GM18511 (cell line): Measurements from ENCODE around the gene PDZRN4.

Source experiments
- ATAC-seq: cut with Tn5 transposase; IDR thresholded peaks from one replicate; pipeline ENCODE4 v1.9.1; 2021; ENCODE audit warnings: mild to moderate bottlenecking, moderate library complexity; ENCODE audit not compliant: unreplicated experiment

PDZRN4 gene

DNA sequence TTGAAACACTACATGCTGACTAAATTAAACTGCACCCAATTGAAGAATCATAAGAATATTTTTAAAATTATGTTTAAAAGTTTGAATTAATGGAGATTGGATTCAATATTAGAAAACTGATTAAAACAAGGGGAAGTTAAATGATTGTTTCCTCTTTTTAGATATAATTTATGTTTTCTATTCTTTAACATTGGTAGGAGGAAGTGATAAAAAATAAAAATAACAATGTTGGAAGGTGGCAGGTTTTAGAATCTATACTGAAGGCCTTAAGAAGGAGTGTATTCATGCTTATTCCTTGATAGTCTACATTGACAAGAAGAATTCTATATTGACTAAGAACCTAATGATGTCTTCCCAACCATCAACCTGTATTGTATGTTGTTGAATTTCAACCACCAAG, 168.1 kb downstream of the PDZRN4 start:
- ATAC-seq = no peak

DNA sequence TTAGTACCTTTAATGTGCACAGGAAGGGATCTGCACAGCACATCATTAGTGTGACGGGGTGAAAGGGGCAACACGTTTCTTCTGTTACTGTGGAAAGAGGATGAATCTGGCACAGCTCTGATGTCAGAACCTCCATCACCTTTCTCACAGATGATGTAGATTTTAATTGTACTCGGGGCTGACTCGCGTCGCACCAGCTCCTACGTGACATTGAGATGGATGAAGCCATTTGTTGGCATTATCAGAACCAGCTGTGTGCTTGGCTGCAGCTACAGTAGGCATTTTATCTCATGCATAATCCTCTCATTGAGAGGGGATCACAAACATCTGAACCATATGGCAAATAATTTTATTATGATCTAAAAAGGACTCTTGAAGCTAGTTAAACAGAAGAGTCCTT, 173.6 kb downstream of the PDZRN4 start:
- ATAC-seq = no peak

DNA sequence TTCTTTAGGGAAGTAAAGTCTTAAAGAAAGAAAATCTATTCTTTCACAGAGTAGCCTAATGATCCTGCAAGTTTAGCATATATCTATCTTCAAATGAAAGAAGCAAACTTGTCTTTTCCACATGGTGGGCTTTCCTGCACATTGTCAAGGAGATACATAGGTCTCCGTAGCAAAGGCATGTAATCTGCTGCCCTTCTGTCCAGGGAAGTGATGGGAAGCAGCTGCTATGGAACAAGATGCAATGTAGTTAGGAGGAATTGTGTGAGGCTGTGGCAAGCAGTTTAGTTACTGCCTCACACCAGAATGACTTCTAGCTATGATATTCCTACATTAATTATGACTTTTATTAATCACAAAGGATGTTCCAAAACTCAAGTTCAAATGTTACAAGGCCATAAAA, 174.4 kb downstream of the PDZRN4 start:
- ATAC-seq = no peak

DNA sequence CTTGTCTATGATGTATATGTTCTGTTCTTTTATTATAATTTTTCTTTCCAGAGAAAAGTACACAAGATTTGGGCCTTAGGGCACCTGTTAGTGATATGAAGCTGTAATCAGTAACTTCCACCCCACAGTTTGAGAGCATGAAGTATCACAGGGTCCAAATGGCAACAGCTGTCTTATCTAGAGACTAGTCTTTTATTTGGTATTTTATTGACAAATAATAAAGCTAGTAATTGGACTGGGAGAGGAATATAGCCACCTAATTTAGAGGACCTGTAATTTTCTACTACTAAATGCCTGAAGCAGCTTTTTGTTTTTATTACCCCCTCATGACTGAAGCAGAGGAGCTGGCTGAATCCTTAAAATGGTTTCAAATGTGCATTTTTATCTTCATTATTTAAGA, 174.8 kb downstream of the PDZRN4 start:
- no peak for ATAC-seq

DNA sequence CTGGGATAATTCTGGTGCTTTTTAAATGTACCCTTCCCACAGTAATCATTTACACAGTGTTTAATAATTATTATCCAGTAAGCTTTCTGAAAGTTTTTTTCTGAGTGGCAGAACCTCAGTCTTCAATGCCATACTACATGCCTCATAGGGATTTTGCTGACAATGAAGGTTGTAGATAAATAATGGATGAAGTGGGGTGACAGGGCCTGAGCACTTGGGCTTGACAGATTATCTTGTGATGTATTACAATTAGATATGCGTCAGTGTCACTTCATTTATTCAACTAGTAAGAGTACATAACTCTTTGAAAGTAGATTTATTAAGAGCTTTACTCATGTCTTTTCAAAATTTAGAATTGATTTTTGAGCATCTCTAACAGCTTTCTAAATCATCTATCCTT, 176.1 kb downstream of the PDZRN4 start:
- no peak for ATAC-seq

DNA sequence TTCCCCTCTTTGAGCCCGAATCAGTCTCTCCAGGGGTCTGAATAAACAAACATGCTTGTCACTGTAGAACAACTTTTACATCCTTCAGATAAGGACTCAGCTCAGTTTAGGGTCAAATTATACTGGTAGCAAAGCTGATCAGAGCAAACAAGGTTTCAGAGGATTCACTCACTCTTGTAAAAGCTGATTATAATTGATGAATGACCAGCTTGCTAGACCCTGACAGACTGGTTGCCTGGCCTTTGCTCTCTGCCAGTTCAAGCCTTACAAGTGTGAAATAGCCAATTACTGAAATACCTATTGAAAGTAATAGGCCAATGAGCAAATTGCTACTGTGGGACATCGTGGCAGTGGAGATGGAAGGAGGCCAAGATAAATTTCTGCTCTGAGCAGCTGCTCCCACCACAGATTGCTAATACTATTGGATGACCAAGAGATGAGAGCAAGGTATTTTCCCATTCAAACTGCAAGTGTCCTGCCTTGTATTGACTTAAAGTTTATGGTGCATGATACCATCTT, 177.6 kb downstream of the PDZRN4 start:
- ATAC-seq = no peak

DNA sequence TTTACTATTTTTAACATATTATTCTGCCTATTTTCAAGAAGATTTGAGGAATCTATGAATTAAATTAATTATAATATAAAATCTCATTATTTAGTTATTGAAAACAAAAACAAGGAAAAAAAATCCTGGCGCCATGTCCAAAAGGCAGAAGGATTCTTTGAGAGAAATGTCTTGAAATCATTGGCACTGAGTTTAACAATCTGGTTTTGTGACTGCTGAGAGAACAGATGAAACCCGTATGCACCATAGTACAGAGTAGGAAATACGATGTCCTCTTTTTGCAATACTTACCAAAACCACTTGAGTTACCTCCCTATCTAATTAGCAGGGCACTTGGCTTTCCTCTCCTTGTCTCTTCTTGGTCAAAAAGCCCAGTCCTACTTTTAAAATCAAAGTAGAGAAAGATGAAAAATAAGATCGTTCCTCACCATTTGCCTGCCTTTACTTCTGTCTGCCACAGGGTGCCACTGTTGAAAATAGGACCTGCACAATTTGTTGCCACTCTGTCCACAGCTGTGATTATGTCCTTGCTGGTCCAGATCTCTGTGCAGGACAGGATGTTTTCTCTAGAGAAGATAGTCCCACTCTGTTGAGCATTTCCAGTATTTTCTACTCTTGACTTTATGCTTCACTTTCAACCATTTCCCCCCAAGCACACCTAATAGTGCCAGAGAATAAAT, 179.7 kb downstream of the PDZRN4 start:
- no peak for ATAC-seq

DNA sequence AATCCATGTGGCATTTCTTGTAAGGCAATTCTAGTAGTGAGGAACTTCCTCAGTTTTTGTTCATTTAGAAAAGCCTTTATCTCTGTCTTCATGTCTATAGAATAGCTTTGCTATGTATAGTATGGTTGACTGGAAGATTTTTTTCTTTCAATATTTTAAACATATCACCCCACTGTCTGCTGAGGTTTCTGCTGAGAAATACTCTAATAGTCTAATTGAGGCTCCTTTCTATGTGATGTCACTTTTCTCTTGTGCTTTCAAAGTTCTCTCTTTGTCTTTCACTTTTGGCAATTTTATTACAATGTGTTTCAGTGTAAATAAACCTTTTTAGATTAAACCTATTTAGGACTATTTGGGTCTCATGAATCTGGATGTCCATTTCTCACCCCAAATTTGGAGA, 192.8 kb downstream of the PDZRN4 start:
- ATAC-seq = no peak

DNA sequence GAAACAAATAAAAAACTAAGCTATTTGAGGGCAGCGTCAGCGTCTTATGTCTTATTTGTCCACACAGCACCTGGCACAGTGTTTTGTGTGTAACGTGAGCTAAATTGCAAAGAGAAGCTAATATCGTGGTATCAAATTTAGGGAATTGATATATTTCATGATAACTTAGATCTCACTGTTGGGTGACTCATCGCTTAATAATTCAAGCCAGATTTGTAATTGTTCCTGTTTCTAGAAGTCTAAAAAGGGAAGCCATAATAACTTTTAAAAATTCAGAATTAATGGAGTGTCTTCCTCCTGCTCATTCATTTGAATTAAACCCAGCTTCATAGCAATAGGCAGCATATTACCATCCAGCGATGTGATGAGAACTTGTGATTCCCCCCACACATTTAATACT, 214.7 kb downstream of the PDZRN4 start:
- no peak for ATAC-seq

DNA sequence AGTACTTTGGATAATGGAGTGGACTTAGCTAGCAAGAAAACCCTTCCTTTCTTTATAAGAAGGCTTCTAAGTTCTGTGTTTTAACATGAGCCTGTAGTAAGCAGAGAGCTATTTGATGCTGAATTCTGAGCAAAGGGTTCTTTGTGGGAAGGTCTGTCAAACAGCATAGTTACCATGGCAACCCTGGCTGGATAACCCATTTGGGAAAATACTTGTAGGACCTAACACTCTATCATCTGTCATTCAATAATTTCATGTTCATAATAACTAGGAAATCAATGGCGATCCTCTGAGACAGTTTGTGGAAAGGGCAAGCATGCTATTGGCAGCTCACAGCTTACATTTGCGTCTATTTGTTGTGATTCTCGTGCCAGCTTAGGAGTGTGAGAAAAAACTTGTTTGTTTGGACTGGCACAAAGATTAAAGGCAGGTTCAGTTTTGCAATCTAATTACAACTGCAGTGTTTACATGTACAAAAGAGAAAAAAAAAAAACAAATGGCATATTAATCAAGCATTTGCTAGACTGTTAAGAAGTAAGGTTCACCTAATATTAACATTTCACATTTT, 219.2 kb downstream of the PDZRN4 start:
- no peak for ATAC-seq

DNA sequence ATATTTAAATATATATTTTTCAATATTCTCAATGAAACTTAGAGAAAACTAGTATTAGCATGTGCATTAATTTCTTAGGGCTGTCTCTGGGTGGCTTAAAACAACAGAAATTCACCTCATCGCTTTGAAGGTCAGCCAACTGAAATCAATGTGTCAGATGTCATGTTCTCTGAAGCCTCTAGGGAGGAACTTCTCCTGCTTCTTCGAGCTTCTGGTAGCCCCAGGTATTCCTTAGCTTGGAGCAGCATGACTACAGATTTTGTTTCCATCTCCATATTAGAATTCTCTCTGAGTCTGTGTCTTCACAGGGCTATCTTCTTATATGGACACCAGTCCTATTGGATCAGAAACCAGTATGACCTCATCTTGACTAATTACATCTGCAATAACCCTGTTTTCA, 221.5 kb downstream of the PDZRN4 start:
- ATAC-seq = no peak

DNA sequence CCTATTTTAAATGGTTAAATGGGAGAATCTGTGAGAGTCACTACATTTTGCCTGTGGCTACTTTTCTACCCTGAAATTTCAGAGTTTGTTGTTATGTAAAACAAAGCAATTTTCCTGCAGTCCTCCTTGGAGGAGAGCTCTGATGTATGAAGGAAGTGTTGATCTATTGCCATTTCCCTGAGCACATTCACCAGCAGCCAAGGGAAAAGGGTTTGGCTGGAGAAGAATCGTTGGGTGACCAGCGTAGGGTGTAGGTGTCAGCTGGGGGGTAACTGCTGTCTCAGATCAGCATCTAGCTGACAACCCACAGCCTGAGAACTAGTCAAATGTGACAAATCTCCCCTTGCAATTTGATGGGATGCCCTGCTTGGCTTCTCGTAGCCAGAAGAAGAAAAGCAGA, 230.5 kb downstream of the PDZRN4 start:
- ATAC-seq = no peak

DNA sequence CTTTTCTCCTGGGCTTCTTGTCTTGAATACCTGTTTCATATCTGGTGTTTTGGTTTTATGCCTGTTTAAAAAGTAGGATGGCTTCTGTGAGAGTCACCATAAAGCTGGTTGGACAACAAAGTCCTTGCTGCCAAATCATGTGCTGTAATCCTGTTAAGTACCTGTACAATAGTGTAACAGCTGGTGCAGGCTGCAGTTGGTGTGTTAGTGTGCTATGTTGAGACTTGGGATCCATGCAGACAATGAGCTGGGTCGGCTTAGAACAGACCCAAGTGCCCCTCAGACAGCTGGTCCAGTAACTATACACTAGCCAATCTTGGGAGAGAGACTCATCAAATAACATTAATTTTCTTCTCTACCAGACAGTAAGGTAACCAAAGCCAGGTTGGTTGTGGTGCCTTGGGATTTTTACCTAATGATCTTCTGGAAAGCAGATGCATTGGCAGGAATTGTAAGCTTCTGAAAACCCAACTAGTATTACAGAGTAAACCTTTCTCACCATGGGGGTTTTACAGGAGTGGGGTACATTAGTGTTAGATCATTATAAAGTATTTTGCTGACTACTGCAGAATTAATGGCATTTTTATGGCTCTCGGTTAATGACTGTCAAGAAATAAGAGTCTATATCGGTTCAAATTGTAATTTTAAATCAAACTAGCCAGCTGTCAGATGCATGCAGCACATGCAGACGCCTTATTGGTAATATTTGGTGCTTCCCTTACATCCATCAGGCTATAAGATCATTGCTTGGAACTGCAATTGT, 231.2 kb downstream of the PDZRN4 start:
- no peak for ATAC-seq

DNA sequence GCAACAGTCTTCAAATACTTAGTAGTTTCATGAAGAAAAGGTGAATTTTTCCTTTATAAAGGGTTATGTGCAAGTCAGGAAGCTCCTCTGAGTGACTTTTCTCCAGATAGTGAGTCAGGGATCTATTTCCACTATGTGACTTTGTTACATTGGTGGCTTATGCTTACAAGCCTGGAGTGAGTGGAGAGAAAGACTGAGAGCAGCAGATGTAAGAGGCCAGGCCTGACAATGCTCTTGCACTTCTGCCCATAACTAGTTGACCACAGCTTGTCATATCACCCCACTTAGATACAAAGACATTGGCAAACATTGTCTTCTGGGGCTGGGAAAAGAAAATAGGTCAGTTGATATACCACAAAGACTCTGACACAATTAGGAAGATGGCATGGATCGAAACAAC, 236.5 kb downstream of the PDZRN4 start:
- ATAC-seq = no peak

DNA sequence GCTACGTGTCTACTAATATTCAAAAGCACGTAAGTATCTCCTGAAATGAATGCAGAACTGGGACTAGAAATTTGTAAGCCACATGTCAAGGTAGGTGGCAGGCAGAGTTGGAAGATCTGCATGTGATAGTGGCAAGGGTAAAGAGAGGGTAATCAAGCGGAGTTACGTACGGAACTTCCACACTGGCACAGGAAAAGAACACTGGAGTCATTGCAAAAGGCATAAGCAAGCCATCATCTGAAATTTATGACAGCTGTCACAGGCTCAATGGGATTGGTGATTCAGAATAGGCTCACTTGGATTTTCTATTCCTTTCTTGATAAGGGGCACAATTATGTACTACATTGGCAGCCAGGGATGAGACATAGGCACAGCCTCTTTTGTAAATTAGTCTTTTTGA, 245.3 kb downstream of the PDZRN4 start:
- ATAC-seq = no peak

DNA sequence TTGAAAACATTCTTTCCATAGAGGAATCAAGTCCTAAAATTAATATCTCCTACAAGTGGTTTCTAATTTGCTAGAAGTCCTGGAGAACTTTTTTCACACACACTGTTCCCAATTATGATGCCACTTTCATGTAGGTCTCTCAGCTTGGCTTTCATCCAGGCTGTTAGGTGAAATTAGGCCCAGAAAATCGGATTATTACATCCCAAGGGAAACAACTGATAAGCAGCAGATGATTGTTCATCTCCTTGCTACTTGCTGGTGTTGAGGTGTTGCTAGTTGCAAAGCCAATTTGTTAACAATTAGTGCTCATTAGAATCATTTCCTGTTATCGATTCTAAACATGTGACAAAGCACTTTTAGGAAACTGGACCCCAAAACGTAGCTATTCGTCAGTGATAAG, 248.0 kb downstream of the PDZRN4 start:
- no peak for ATAC-seq

DNA sequence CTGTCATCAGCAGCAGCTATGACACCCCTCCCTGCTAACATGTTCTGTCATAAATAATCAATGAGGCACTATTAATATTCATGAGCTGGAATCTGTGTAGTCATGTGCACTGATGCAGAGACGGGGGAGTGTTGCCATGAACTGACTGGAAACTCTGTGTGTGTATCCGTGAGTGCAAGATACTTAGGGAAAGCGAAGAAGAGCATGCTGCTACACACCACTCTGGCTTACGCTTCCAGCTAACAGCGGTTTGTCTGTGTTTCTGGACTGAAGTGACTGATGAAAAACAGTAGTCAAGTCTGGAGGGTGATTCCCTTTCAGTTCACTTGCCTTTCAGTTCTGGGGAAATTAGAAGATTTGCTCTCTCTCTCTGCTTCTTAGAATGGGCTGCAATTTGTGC, 249.4 kb downstream of the PDZRN4 start:
- no peak for ATAC-seq

DNA sequence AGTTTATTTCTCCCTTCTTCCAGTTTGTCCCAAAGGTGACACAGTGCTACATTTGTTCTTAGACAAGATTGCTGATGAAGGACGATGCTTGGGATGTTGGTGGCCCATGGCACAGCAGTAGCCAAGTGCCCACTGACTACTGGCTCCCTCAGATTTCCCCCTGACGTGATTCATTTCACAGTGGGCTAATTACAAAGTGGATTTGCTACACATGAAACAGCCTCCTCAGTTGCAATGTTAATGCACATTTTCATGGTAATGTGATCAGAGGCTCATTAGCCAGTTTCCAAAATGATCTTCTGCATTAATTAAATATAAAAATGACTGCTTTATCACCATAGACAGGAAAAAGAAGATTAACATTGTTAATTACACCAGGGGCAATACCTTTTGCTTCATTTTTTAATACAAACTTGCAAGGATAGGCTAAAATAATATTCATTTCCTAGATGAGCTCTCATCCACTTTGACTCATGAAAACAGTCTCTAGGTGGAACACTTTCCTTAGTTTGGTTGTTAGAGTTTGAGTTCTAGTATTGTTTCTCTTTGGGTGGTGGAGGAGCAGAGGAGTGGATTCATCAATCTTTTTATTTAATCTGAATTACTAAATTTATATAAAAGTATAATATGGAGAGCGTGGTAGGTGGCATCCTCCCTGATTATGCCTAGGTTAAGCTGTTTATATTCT, 250.9 kb downstream of the PDZRN4 start:
- ATAC-seq = no peak

DNA sequence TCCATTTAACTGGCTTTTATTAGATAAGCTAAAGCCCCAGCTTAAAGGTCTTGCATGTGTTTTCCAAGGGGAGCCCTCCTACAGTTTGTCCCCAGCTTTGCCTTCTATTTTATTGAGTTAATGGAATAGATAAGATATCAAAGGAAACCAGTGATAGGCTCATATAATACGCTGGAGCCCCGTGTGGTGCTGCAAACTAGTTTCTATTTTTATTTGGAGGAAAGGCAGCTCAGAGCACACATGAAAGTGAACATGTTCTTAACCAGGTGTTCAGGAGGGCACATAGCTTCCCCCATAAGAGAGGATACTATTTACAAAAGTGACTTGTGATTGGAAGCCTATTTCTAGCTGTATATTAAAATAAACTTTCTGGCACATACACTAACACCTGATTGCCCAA, 251.7 kb downstream of the PDZRN4 start:
- no peak for ATAC-seq

DNA sequence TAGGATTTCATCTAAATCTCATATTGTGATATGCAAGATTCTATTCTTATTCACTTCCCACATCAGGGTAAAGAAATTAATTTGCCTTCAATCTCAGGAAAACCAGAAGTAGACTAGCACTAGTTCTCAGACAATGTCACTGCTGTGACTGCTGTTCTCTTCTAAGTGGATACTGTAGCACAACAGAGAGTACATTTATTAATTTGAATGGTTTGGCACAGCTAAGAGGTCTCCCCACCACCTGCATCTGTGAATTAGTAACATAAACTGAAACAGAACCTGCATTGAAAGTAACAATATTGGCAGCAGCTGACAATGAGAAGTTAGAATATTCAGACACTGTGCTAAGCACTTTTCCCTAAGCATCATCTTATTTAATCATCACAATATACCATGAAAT, 253.1 kb downstream of the PDZRN4 start:
- no peak for ATAC-seq

DNA sequence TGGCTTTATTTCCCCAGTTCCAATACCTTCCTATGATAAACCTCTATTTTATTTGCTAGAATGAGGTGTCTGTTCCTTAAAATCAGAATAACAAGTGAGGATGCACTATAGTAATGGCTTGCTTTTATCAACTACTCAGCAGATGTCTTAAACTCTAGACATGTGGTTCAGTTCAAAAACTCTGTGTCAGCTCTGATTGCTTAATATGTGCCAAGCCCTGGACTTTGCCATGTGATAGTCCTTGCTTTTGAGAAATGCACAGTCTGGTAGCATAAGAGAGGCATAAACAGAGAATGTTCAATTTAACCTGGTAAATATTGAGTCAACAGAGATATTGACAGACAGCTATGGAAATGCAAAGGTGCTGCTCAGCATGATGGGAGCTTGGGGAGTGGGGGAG, 254.8 kb downstream of the PDZRN4 start:
- ATAC-seq = no peak

DNA sequence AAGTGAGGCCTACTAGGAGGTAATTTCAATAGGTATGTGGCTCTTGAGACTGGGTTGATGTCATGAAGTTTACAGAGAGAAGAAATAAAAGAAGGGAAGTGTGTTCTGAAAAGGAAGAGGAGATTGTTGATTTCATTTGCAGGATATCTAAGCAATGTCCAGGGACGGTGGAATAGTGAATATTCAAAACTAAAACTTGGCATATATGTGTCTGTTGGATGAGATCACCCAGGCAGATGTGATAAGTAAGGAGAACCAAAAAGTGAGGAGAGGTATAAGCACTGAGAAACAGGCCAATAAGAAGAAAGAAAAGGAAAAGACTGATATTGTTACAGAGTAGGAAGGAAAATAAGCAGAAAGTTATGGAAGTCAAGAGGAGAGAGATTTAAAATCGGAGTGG, 255.6 kb downstream of the PDZRN4 start:
- no peak for ATAC-seq
